ENCODE results near the gene RIPK3. TPM values are rescaled to one million over a fixed set of nuclear protein-coding genes. Genes with fewer than 3 reads are reported as not detected.

RIPK3 gene
- total RNA-seq, 1 experiment from 2014 or later: 0.35 TPM

DNA sequence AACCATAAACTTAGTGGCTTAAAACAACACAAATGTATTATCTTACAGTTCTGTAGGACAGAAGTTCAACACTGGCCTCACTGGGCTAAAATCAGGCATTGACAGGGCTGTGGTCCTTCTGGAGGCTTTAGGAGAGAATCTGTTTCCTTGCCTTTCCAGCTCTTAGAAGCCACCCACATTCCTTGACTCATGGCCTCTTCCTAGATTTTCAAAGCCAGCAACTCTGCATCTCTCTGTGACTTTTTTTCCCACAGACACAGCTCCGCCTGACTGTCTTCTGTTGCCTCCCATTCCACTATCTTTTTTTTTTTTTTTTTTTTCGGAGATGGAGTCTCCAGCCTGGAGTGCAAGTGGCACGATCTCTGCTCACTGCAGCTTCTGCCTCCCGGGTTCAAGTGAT lies 16.4 kb upstream of the RIPK3 start:
- WGBS (ENCODE audit: extremely low coverage, insufficient read length, low lambda C conversion rate): no CpG with 5 or more reads among the region's 4 CpGs
- H2BK5ac ChIP-seq (ENCODE audit: insufficient read length, low read length): no peak overlapping the region
- H3K79me2 ChIP-seq (ENCODE audit: insufficient read depth, low read length): no peaks in the 10 kb centered on the region
- no peaks in the 10 kb centered on the region; the same call in 1 of the 2 replicates for H3K27me3 ChIP-seq (ENCODE audit: insufficient read depth, low read length)
- no peaks in the 10 kb centered on the region for H3K4me1 ChIP-seq (ENCODE audit: insufficient read depth, low read length)
- H3K9ac ChIP-seq (ENCODE audit: extremely low read depth, insufficient read length, low read length): no peak overlapping the region
- no peak overlapping the region for H4K8ac ChIP-seq (replicated peaks; ENCODE audit: insufficient read length, low read depth, low read length)
- no peak overlapping the region for H3K4me2 ChIP-seq (ENCODE audit: insufficient read depth, insufficient read length, low read length)
- H2BK20ac ChIP-seq (ENCODE audit: low read depth, low read length, poor library complexity, severe bottlenecking): no peak overlapping the region
- H3K27me3 Mint-ChIP-seq (ENCODE audit: low read depth): peaks cover 68% of the 10 kb centered on the region
- no peaks in the 10 kb centered on the region for H4K20me1 ChIP-seq (ENCODE audit: control insufficient read depth, insufficient read depth, insufficient read length)
- no peak overlapping the region for H3T11ph ChIP-seq (ENCODE audit: low read length)
- TF ChIP-seq, protein P1, sequence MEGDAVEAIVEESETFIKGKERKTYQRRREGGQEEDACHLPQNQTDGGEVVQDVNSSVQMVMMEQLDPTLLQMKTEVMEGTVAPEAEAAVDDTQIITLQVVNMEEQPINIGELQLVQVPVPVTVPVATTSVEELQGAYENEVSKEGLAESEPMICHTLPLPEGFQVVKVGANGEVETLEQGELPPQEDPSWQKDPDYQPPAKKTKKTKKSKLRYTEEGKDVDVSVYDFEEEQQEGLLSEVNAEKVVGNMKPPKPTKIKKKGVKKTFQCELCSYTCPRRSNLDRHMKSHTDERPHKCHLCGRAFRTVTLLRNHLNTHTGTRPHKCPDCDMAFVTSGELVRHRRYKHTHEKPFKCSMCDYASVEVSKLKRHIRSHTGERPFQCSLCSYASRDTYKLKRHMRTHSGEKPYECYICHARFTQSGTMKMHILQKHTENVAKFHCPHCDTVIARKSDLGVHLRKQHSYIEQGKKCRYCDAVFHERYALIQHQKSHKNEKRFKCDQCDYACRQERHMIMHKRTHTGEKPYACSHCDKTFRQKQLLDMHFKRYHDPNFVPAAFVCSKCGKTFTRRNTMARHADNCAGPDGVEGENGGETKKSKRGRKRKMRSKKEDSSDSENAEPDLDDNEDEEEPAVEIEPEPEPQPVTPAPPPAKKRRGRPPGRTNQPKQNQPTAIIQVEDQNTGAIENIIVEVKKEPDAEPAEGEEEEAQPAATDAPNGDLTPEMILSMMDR (conservative IDR thresholded peaks at IDR 0.05): no peak
- H3K4me3 Mint-ChIP-seq: no peak overlapping the region
- H3K14ac ChIP-seq (ENCODE audit: insufficient read depth, low read length): no peak overlapping the region
- H3K27ac Mint-ChIP-seq: no peak overlapping the region
- no peaks in the 10 kb centered on the region for H3K36me3 Mint-ChIP-seq (ENCODE audit: insufficient read depth in 1 of 3, low read depth in 3 of 3)
- no peaks in the 10 kb centered on the region for H3K9me3 ChIP-seq (ENCODE audit: control insufficient read depth, low read depth, low read length)
- H2AFZ ChIP-seq (ENCODE audit: low read length): no peak overlapping the region
- H4K91ac ChIP-seq (ENCODE audit: insufficient read length, low read depth, low read length): no peak overlapping the region
- no peak overlapping the region for H2BK12ac ChIP-seq (ENCODE audit: insufficient read length, low read depth, low read length)
- no peak overlapping the region for H3K56ac ChIP-seq (ENCODE audit: insufficient read length, low read depth, low read length)
- no peak for DNase-seq
- no peak overlapping the region for H3K23ac ChIP-seq (ENCODE audit: insufficient read length, low read depth, low read length)
- H2BK120ac ChIP-seq (ENCODE audit: low read depth, low read length, poor library complexity, severe bottlenecking): no peak overlapping the region
- no peak overlapping the region for H2BK15ac ChIP-seq (ENCODE audit: low read depth, low read length)
- H3K4me1 Mint-ChIP-seq: no peaks in the 10 kb centered on the region
- no peaks in the 10 kb centered on the region for H3K23me2 ChIP-seq (ENCODE audit: insufficient read length, low read depth, low read length, poor library complexity, severe bottlenecking)
- H3K9me3 Mint-ChIP-seq: no peaks in the 10 kb centered on the region; a peak in 1 of 5 replicates
- H3K18ac ChIP-seq (ENCODE audit: insufficient read length, low read depth, low read length): no peak overlapping the region
- no peak overlapping the region for H2AK5ac ChIP-seq (ENCODE audit: insufficient read length, low read length)
- no peak overlapping the region for H3K4ac ChIP-seq (ENCODE audit: low read depth, low read length)
- no peak overlapping the region for H3K27ac ChIP-seq (ENCODE audit: insufficient read length, low read depth, low read length)
- no peak overlapping the region for H4K5ac ChIP-seq (ENCODE audit: insufficient read length, low read depth, low read length)
- no peaks in the 10 kb centered on the region for H3K79me1 ChIP-seq (ENCODE audit: insufficient read depth, low read depth, low read length, poor library complexity, severe bottlenecking)
